GM18517 (cell line): ENCODE data around the gene COG6.

Experiments
- ATAC-seq: cut with Tn5 transposase; IDR thresholded peaks from one replicate; pipeline ENCODE4 v1.9.1; 2021; ENCODE audit warnings: mild to moderate bottlenecking, moderate library complexity; ENCODE audit not compliant: unreplicated experiment

Gene COG6

DNA sequence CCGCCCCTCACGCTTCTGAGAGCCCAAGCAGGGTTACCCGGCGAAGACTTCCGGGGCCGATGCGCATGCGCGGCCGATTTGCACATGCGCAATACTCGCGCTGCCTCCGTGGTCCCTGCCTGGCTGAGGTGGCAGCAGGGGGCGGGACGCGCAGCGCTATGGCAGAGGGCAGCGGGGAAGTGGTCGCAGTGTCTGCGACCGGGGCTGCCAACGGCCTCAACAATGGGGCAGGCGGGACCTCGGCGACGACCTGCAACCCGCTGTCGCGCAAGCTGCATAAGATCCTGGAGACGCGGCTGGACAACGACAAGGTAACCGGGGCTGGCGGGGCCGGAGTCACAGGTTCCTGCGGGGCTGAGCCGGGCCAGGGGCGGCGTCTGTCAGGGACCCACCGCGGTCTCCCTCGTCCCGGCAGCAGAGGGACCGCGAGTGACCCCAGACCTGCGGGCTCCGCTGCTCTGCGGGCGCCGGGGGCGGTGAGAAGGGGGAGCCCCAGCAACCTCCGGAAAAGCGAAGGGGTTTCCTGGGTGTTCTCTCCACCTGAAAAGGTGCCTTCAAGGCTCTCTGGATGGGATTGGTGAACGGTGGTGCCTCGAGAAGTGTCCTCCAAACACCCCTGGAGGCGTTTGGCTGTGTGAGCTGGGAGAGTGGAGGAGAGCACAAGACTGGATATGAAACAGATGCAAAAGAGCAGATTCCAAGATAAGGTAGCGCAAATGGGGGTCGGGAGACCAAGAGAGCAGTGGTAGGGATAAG is at the start of gene COG6:
Gene COG6 (plus strand): TSS at position 94 of the 756 bp plus-strand sequence. CDS start 65 bp downstream, at position 159.
- peak; percentile 93 for ATAC-seq

DNA sequence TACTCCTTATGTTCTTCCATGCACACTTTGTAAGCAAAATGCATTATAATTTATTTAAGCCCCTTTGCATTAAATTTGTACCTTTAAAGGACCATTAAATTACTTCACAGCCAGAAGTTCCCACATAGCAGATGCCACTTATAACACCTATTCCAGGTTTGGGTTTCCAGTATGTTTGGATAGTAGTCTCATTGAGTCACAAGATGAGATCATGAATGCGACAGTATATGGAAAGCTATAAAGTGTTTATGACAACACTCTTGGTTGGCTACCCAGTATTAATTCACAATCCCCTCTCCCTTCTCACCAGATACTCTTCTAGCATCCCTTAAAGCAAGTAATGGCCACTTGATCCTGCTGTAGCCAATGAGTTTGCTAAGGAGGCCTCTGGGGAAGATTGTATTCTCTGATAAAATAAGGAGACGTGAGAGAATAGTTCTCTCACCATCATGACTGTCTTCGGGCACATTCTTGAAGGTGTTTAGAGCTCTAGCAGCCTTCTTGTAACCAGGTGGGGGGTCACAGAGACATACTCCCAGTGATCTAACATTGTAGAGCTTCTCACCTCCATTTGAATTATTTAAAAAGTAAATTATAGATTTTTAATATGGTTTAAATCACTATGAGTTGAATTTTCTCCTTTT is 49.7 kb upstream of the COG6 start:
- no peak for ATAC-seq

DNA sequence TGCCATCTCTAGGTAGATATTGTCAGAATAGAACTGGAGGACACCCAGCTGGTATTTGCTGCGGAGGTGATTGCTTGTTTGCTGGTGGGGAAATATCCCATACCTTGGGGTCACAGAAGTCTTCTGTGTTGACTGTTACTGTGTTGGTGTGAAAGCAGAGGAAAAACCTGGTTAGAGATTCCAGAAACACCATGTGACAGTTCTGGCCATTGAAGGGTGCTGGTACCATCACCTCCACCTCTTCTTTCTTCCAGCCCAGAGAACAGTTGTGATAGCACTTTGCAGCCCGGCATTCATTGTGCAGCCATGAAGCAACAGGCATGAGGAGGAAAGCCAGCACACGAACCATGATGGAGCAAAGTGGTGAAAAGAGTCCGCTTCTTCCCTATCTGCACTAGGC is 47.6 kb upstream of the COG6 start:
- ATAC-seq, result no peak

DNA sequence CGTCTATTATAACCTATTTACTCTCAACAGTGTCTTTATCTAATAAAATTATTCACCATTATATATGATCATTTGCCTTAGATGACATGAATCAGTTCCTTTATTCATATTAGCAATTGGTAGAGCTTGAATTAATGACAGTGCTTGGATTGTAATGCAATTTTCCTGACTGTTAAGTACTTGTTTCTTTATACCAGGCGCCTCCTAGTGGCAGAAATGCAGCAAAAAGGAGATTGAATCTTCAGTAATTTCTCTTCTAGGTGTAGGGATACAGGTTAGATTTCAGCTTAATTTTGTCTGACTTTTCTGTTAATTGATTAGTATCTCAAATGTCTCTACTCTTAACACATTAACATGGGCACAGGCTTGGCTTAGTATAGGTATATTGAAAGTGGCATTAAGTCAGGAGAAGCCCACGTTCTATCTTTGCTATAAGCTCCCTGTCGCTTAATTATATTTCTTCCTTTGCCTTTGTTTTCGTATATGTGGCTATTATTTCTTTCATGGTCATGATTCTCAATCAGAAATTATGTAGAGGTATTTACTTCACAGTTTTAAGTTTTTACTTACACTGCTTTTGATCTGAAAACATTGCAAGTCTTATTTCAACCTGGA is 43.3 kb upstream of the COG6 start:
- no peak for ATAC-seq

DNA sequence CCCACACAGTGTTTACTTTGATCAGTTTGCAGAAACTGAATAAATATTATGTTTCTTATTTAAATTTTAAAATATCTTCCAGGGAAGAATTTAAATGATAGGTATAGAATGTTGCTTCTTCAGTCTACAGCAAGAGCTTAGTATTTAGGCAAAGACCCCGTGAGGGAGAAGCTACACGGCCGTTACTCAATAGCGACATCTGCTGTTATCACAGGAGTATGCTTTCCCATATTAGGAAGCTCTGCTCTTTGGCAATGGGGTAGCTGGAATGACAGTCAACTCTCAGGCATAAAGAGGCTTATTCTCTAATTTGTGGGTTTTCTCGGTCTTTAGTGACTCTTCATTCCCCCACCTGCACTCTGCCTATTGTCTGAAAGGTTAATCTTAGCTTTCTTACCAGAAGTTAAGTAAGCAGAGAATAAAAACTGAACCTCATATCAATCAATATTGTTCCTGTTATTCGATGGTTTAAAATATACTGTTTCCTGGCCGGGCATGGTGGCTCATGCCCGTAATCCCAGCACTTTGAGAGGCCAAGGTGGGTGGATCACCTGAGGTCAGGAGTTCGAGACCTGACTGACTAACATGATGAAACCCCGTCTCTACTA is 39.3 kb upstream of the COG6 start:
- peak; percentile 73 for ATAC-seq

DNA sequence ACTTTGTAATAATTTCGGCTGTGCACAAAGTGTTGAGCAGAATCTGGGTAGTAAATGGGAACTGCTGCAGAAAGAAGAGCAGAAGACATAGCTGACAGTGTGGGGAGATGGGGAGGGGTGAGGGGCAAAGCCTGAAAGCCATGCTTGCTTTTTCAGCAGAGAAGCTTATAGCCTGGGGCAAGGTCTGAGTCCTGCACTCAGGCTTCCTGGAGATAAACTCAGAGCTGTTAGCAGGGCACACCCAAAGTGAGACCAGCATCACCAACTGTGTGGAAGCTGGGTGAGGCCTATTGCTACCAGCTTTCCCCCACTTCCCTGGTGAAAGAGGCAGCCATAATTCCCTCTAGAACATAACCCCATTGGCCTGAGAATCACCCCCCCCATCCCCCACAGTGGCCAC is 36.9 kb upstream of the COG6 start:
- no peak for ATAC-seq

DNA sequence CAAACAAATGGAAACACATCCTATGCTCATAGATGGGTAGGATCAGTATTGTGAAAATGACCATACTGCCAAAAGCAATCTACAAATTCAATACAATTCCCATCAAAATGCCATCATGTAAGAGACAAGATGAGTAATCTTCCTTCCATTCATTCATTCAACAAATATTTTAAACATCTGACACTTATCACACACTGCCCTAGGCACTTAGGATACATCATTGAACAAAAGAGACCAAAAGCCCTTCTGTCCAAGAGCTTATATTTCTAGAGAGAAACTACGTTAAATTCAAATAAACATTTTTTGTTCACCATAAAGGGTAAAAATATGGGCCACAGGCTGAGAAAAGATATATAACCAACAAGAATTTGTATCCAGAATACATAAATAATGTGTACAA is 32.0 kb upstream of the COG6 start:
- no peak for ATAC-seq

DNA sequence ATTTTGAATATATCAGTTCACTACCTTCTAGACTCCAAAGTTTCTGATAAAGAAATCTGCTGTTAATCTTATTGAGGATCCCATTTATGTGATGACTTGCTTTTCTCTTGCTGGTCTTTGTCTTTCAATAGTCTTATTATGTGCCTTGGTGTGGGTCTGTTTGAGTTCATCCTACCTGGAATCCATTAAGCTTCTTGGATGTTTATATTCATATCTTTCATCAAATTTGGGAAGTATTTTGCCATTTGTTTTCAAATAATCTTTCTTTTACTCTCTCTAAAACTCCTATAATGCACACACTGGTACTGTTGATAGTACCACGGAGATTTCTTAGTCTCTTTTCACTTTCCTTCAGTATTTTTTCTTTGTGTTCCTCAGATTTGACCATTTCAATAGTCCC is 24.2 kb upstream of the COG6 start:
- no peak for ATAC-seq

DNA sequence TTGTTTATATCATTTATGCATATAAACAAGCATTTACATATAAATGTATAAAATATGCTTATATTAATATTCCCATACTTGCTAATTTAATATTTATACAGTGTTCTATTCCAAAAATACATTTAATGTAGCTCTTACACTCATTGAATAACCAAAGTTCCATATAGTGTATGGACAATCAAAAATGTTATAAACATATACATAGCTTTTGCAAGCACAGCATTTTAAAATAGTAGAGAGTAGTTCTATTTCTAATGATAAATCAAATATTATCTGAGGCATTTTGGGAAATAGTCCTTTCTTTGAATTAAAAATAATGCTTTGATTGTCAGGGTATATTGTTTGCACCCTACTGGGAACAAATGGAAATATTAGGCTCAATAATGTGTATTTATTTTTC is 22.5 kb upstream of the COG6 start:
- no peak for ATAC-seq

DNA sequence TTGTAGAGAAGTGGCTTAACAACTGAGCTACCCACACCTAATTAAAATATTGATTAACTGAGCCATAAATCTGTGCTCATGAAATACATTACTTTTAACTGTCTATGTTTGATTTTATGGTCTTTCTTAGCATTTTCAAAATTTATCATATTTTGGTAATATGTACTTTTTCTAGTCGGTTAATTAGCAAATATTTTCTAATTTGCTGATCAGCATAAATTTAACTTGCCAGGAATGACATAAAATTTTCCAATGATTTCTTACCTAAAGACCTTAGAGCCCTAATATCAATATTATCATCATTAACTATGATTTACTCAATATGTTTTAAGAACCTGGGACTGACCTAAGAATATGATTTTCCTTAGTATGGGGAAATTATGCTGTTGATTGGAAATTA is 19.9 kb upstream of the COG6 start:
- no peak for ATAC-seq

DNA sequence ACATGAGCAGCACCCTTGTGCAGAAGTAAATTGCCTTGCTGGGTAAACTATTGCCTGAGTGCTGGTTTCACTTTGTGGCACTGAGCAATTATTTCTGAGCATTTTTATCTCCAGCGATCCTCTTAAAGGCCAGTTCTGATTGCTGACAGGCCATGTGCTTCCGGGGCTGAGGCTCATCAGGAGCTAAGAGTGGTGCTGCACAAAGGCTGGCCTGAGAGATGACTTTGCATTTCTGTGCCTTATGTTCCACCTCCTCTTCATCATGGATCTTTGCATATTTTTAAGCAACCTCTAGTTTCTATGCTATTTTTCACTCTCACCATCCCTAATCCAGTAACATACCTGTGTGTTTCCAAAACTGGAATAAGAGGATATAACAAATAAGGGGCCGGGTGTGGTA is 17.6 kb upstream of the COG6 start:
- ATAC-seq, result no peak

DNA sequence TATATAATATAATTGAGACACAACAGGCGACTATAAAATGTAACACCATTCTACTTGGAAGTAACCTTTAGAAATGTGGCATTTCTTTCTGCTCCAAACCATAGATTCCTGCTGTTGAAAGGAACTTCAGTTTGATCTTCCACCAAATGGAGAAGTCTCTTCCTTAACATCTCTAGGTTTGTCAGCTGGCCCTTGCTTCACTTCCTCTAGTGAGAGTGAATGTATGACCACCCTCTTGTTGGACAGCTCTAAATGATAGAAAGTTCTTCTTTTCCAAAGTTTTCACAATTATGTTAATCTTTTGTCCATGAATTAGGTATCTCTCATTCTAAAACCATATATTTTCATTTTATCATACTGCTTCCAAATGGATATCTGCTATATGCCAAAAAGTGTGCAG is 13.8 kb upstream of the COG6 start:
- no peak for ATAC-seq

DNA sequence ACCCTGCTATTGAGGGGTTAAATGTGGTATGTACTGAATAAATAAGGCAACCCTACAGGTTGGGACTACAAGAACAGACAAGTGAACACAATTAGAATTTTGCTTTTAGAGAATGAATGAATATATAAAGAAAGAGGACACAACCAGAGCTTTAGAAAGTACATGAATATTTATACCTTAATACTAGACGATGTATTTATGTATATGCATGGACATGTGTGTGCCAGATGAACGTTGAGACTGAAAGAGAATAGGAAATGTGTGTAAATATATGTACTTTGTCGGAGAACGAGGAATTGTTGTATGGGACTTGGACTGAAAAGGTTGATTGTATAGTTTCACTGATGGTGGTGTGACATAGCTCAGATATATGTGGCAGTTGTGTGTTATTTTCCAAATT is 9.3 kb upstream of the COG6 start:
- ATAC-seq, result no peak

DNA sequence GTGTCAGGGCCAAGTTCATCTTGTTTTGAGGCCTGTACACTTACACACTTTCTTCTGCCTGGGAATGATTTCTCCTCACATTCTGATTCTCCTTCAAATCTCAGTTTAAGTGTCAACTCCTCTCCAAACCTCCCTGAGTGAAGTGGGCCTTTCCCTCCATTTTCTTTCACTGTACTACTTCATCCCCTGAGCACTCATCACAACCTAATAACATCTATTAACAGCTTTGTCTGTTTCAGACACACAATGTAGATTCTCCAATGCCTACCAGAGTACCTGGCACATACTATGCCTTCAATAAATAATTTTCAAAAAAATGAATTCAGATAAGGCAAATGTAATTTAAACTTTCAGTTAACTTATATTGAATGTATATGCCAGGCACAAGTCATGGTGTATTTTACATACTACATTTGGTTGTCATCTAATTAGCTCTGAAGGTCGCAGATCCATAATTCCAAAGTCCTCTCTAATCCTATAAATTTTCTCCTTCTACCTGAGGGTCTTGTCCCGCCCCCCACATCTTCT is 357 bp upstream of the COG6 start:
- no peak for ATAC-seq

DNA sequence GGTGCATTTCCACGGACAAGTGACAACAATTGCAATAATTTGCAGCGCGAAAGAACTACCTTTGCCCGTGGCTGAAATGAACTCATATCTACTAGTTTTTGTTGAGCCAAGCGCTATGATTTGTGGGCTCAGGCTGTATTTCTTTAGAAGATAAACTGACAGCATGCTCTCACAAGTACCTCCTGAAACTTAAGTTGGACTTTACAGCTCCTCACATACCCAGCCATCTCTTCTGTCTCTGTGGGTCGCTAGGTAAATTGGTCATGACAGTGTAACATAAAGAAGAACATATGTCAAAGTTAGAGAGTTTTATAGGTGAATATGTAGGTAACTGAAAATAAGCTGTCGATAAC is 839 bp downstream of the COG6 start:
- peak; percentile 10 for ATAC-seq

DNA sequence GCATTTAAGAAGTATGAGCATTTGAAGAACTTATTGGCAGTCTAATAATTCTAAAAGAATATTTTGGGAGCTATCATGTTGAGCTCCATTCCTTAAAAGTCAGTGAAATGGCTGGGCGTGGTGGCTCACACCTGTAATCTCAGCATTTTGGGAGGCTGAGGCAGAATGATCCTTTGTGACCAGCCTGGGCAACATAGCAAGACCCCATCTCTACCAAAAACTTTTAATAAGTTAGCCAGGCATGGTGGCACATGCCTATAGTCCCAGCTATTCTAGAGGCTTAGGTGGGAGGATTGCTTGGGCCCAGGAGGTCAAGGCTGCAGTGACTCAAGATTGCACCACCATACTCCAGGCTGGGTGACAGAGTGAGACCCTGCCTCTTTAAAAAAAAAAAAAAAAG is 8.0 kb downstream of the COG6 start:
- ATAC-seq, result no peak

DNA sequence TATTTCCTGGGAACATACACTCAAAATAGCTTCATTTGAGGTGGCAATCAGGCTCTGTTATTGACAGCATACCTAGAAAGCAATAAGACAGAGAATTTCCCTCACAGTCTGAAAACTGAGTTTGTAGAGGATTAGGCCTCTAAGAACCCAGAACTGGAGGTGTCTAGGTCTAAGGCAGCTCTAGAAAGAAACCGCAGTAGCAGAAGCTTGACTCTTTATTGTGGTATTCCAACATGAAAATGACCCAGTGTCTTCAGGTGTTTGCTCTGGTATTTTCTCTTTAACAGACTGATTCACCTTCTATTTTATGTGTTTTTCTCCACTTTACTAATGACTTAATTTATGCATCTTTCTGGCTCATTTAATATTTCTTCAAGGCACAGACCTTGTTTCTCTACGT is 8.5 kb downstream of the COG6 start:
- no peak for ATAC-seq

DNA sequence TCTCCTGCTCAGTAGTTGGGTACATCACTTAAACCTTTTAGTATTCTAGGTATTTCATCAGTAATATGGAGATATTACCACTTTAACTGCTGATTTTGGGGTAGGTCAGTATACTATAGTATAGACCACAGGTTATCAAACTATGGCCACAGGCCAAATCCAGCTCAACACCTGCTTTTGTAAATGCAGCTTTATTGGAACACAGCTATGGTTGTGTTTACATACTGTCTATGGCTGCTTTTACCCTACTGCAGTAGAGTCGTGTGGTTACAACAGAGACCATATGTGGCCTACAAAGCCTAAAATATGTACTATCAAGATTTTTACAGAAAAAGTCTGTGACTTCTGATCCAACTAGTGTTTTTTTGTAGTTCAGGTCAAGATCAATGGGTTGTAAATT is 10.3 kb downstream of the COG6 start:
- ATAC-seq, result no peak

DNA sequence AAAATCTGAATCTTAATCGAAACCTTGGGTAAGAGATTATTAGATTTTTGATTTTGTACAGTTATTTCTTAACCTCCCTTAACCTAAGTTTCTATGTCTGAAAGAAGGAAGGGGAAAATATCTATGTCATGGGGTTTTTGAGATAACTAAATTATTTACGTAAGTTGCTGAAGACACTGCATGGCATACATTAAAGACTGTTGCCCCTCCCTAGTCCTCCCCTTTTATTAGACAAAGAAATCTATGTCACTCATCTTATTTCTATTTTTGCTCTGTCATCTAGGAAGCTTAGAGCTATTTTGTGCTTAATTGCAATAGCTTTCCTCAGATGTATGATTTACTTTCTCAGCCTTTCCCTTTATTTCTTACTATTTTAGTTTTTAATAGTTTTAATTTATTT is 15.0 kb downstream of the COG6 start:
- ATAC-seq, result no peak

DNA sequence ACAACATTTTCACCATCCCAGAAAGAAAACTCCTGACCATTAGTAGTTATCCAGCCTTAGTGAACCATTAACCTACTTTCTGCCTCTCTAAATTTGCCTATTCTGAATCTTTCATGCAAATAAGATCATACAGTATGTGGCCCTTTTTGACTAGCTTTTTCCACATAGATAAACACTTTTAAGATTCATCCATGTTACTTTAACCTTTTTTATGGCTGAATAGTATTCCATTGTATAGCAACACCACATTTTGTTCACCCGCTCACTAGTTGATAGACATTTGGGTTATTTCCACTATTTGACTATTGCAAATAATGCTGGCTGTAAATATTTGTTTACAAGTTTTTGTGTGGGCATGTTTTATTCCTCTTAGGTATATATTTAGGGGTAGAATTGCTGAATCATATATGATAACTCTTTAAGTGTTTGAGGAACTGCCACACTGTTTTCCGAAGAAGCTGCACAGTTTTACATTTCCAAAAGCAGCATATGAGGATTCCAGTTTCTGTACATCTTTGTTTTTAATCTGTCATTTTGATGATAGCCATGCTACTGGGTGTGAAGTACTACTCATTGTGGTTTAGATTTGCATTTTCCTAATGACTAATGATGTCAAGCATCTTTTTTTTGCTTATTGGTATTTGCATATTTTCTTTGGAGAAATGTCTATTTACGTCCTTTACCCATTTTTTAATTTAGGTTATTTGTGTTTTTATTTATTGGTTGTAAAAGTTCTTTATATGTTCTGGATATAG is 17.1 kb downstream of the COG6 start:
- ATAC-seq, result no peak

DNA sequence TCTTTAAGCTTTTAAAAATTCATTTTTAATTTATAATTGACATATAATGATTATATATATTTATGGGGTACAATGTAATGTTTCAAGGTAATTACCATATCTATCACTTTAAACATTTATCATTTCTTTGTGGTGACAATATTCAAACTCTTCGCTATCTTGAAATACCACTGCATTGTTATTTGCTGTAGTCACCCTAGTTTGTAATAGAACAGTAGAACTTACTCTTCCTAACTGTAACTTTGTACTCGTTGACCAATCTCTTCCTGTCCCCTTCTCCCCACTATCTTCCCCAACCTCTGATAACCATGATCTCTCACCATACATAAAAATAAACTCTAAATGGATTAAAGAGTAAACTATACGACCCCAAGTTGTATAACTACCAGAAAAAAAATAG is 20.4 kb downstream of the COG6 start:
- ATAC-seq, result no peak
